HG02943 (cell line): ENCODE results near the gene LNPK.
"Not testable (repeated sequence)": the region's sequence is repeated elsewhere in the genome, so short reads cannot be mapped to it uniquely, and the experiment has no call there.

ENCODE experiments used
- ATAC-seq: cut with Tn5 transposase; IDR thresholded peaks from one replicate; pipeline ENCODE4 v1.9.1; 2021; ENCODE audit warnings: mild to moderate bottlenecking, low read depth, moderate library complexity; ENCODE audit not compliant: unreplicated experiment

LNPK gene

DNA sequence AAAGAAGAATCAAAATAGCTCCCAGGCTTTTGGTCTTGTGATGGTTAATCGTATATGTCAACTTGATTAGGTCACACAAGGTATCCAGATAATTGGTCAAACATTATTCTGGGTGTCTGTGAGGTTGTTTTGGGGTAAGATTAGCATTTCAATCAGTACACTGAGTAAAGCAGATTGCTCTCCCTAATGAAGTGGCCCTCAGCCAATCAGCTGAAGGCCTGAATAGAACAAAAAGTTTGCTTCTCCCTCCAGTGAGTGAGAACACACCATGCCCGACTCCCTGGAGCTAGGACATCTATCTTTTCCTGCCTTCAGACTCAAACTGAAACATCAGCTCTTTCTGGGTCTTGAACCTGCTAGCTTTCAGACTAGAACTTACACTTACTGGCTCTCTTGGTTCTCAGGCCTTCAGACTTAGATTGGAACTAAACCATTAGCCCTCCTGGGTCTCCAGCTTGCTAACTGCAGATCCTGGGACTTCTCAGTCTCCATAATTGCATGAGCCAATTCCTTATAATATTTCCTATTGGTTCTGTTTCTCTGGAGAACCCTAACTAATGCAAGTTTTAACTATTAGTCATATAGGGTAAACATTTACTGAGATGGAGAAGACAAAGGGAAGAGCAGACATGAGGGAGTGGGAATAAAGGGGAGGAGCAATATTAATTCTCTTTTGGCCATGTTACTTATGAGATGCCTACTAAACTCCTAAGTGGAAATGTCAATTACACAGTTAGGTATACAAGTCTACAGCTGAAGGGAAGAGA, 25.5 kb downstream of the LNPK start:
- ATAC-seq = no peak

DNA sequence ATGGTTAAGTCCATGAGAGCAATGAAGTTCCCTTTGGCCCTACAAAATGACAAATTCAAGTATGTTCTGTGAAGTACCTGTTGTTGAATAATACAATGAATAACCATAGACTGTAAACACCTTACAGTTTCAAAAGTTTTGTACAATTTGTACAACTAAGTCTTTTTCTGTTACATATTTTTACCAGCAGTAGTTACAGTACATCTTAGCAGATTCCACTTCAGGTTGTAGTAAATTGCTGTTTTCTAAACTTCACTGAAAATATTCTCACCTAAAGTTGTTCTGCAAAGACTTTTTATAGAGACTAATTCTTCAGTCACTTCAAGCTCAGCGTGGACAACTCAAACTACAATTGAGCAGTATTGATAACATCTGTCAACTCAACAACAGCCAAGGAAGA, 28.7 kb downstream of the LNPK start:
- ATAC-seq = no peak

DNA sequence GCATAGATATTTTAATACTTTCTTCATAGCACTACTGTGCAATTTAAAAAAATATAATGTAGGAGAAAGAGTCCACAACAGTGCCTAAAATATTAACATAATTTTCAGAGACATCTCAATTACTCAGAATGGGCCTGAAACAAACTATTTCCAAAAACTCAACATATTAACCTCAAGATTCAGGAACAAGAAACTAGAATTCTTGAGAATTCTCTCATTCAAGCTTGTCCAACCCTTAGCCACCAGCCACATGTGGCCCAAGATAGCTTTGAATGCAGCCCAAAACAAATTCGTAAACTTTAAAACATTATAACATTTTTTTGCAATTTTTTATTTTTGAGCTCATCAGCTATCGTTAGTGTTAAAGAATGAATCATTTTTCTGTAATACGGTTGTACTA, 35.2 kb downstream of the LNPK start:
- no peak for ATAC-seq

GRCh38 chr2:175965773-175966172, 36.3 kb downstream of the LNPK start:
- no peak for ATAC-seq

GRCh38 chr2:175964195-175964594, 37.9 kb downstream of the LNPK start:
- no peak for ATAC-seq

GRCh38 chr2:175963171-175963570, 38.9 kb downstream of the LNPK start:
- not testable (repeated sequence) for ATAC-seq

DNA sequence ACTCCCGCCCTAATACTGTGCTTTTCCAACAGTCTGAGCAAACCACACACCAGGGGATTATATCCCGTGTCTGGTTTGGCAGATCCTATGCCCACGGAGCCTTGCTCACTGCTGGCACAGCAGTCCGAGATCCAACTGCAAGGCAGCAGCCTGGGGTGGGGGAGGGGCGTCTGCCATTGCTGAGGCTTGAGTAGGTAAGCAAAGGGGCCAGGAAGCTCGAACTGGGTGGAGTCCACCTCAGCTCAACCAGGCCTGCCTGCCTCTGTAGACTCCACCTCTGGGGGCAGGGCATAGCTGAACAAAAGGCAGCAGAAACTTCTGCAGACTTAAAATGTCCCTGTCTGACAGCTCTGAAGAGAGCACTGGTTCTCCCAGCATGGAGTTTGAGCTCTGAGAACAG, 44.2 kb downstream of the LNPK start:
- no peak for ATAC-seq

DNA sequence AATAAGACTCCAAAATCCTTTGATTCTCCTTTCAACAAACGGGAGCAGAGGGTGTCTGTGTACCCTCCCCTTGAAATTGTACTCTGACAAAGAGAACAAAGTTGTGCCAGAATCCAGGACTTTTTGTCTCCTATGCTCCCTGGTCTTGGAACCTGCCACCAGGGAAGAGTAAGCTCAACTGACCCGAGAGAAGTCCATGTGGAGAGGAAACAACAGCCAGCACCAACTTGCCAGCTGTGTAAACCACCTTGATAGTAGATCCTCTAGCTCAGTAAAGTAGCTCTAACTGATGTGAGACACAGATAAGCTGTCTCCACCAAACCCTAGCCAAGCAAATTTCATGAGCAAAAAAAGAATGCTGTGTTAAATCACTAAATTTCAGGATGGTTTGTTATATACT, 46.9 kb downstream of the LNPK start:
- no peak for ATAC-seq

DNA sequence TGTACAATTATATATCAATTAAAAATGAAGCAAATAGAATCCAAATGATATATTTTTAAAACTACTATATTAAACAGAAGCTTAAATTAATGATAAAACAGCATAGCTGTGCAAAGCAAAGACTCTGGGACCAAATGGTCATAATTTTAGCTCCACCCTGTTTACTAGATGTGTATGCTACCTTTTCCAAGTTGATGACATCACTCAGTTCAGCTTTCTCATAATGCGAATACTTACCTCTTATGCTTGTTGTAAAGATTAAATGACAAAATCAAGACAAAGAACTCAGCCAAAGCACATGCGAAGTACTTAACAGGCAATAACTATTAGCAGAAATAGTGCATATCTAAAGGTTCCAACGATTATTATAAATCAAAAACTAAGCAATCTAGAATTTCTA, 51.6 kb downstream of the LNPK start:
- no peak for ATAC-seq

GRCh38 chr2:175948191-175948590, 53.9 kb downstream of the LNPK start:
- ATAC-seq = no peak

GRCh38 chr2:175947073-175947472, 55.0 kb downstream of the LNPK start:
- no peak for ATAC-seq

- no peak for ATAC-seq
These were observed 60.4 kb downstream of the LNPK start for GRCh38 chr2:175941699-175942098.

GRCh38 chr2:175937216-175937615, 64.9 kb downstream of the LNPK start:
- no peak for ATAC-seq

GRCh38 chr2:175935289-175936181, 66.5 kb downstream of the LNPK start:
- no peak for ATAC-seq

DNA sequence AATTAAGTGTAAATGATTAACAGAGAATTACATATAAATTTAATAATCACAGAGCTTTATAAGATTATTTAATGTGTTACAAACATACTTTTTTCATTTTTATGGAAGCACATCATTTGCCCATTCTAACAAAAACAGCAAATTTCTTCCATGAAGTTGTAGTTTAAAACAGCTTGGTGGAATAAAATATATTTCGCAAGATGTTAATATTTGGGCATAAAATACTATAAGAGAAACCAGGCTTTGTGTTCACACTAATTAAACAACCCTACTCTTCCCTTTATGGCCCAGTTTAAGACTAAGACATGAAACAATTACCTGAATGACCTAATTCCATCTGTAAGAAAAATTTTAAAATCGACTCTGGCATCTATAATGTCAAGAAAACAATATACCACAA, 69.4 kb downstream of the LNPK start:
- ATAC-seq = no peak

- no peak for ATAC-seq
These were observed 70.3 kb downstream of the LNPK start for GRCh38 chr2:175931805-175932204.

DNA sequence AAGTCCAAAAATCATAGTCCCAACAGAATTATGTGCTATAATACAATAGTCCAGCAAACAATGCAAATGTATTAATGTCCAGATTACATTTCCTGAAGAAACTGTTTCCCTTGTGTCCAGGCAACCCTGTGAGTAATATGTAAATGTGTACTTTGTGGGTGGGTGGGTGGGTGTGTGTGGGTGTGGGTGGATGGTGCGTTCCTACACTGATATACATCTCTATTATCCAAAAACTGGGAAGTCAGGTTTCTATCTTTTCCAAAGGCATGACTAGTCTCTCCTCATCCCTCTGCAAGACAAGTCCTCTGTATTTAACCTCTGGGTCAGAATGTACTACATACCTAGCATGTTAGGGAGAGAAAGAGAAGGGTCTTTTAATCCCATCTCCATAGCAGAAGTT, 71.6 kb downstream of the LNPK start:
- ATAC-seq = no peak

DNA sequence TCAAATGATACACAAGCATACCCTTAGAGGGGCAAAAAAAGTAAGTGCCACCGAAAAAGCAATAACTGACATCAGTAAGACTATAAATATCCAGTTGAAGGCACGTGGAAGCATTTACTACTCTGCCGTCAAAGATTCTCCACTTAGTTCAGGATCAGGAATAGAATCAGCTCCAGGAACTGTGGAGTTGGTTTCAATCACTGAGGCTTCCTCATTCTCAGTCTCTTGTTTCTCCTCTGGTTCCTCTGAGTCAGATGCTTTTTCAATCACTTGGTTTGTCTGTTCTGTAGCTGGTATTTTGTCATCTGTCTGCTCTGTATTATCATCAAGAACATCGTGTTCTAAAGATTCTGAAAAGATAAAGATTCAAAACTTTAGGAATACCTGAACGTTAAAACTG, 72.2 kb downstream of the LNPK start:
- no peak for ATAC-seq

GRCh38 chr2:175926272-175926671, 75.8 kb downstream of the LNPK start:
- ATAC-seq = no peak

DNA sequence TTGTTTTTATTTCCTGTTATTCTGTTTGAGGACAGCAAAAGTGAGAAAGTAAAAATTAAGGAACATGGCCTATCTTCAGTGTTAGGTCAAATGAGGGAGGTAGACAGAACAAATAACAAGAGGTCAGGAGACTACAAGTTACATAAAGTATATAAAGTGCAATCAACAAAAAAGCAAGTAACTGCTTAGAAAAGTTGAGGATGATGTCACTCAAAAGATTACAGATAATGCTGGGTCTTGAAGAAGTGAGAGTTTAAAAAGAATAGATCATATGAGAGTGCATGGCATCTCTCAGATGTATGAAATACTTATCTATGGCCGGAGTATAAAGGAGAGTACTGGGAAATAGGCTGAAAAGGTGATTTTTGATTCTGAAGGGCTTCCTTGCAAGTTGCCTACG, 79.9 kb downstream of the LNPK start:
- no peak for ATAC-seq

GRCh38 chr2:175918935-175919334, 83.1 kb downstream of the LNPK start:
- no peak for ATAC-seq

DNA sequence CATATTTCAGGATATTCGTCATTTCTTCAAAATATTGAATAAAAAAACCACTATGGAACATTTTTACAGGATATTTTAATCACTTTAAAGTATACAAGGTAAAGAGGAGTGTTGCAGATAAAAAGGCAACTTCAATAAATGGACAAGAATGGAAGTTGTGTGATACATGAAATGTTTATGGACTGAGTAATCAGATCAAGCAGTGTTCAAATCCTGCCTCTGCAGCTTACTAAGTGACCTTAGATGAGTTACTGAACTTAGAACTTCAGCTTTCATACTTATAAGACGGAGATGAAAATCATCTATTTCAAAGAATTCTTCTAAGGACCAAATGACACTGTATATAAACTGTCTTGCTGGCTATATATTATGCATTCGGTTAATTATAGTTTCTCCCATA, 87.2 kb downstream of the LNPK start:
- ATAC-seq = no peak
